ENCODE data around the gene TMEM132C. TPM values are rescaled to one million over a fixed set of nuclear protein-coding genes. Genes with fewer than 3 reads are reported as not detected.

The TMEM132C gene
- total and polyA plus RNA-seq, 9 donors, result 1.6 to 38.4 (median 9.4) TPM

DNA sequence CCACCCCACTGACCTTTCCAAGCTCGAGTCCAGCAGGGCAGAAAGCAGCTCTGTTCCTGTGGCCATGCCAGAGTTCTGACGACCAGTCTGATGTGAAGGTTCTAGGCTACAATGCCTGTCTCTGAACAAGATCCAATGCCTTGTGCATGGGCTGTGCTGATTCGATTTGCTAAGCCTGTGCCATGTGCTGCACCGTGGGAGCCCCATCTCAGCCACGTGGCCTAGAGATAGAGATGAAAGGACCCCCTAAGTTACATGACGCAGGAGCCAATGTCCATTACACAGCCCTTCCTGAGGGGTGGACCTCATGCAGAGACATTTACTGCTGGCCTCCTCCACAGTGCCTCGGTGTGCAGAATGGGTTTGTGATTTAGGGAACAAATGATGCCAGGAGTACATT, 300.8 kb downstream of the TMEM132C start:
- WGBS, 3 donors, result 67 to 75% (median 68%) methylated on average over 7 of the region's 7 CpGs
- intact Hi-C loops (cut with DNase I), result no loop called here
- TF ChIP-seq POLR2A (IDR thresholded peaks at IDR 0.05), result no peak
- no peak for TF ChIP-seq EP300 (IDR thresholded peaks at IDR 0.05)
- TF ChIP-seq CTCF (IDR thresholded peaks at IDR 0.05), result no peak
- H3K27ac ChIP-seq, result no peak overlapping the region
- H3K27me3 ChIP-seq, result no peaks in the 10 kb centered on the region
- H3K4me1 ChIP-seq (ENCODE audit: insufficient read depth), result no peaks in the 10 kb centered on the region
- peaks cover 0 to 4% of the 10 kb centered on the region in 2 donors for H3K9me3 ChIP-seq
- no peaks in the 10 kb centered on the region for H3K36me3 ChIP-seq
- DNase-seq, result no peak
- H3K4me3 ChIP-seq, result no peak overlapping the region

DNA sequence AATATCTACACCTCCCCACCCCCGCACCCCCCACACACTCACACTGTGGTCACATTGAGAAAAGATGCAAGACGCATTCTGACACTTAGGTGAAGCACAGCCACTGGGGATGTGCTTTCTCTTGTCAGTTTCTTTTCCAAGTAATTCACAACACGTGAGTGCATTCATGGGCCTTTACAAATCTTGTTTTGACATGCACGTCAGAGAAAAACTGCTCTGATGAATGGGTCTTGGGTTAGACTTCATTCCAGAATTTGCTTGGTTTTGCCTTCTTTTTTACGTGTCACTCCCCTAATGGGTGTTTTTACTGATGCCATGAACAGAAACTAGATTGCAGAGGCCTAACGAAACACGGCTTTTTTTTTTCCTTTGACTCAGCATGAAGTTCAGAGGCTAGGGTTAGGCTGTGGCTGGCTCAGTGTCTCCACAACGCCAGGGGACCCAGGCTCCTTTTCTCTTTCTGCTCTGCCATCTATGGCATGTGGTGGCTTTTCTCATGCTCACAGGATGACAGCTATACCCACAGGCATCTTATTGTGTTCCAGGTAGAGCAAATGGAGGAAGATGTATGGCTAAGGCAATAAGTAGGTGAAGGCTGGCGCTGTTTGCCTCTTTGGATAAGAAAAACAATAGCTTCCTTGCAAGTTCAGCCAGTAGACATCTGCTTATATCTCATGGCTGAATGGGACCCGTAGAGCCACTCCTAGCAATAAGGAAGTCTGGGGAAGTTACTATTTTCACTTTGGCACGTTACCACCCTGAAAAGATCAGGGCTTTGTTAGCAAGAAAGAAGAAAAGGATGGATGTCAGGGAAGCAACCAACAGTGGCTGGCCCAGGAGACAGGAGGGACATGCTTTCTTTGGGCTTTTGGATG, 303.5 kb downstream of the TMEM132C start:
- H3K4me1 ChIP-seq (ENCODE audit: insufficient read depth), result no peaks in the 10 kb centered on the region
- H3K9me3 ChIP-seq, result peaks cover 0 to 4% of the 10 kb centered on the region in 2 donors
- no peak overlapping the region for H3K4me3 ChIP-seq
- H3K27me3 ChIP-seq, result no peaks in the 10 kb centered on the region
- TF ChIP-seq POLR2A (IDR thresholded peaks at IDR 0.05), result no peak
- no peak for TF ChIP-seq CTCF (IDR thresholded peaks at IDR 0.05)
- TF ChIP-seq EP300 (IDR thresholded peaks at IDR 0.05), result no peak
- DNase-seq, result no peak
- no peak overlapping the region for H3K27ac ChIP-seq
- intact Hi-C loops (cut with DNase I), result no loop called here
- H3K36me3 ChIP-seq, result no peaks in the 10 kb centered on the region
- 43 to 59% (median 52%) methylated on average over 11 of the region's 11 CpGs for WGBS, 3 donors

DNA sequence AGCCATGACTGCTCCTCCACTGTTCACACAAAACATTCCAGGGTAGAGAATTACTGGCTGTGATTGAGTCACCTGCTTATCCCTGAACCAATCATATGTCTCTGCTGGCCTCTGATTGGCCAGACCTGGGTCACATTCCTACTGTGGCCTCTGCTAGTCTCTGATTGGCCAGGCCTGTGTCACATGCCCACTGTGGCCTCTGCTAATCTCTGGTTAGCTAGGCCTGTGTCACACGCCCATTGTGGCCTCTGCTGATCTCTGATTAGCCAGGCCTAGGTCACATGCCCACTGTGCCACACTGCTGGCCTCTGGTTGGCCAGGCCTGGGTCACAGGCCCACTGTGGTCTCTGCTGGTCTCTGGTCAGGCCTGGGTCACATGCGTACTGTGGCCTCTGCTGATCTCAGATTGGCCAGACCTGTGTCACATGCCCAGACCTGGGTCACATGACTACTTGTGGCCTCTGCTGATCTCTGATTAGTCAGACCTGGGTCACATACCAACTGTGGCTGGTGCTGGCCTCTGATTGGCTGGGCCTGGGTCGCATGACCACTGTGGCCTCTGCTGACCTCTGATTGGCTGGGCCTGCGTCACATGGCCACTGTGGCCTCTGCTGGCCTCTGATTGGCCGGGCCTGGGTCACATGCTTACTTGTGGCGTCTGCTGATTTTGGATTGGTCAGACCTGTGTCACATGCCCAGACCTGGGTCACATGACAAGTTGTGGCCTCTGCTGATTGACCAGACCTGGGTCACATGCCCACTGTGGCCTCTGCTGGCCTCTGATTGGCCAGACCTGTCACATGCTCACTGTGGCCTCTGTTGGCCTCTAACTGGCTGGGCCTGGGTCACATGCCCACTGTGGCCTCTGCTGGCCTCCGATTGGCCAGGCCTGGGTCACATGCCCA, 305.2 kb downstream of the TMEM132C start:
- 86 to 96% (median 93%) methylated on average over 4 to 7 of the region's 7 CpGs for WGBS, 3 donors
- Histone ChIP-seq H3K27me3 (no peaks in the 10 kb centered on the region), H3K4me3 (no peak overlapping the region), H3K9me3 (peaks cover 0 to 4% of the 10 kb centered on the region in 2 donors), H3K27ac (no peak overlapping the region), H3K36me3 (no peaks in the 10 kb centered on the region), H3K4me1 (ENCODE audit: insufficient read depth) (no peaks in the 10 kb centered on the region)
- DNase-seq, result no peak
- TF ChIP-seq CTCF (IDR thresholded peaks at IDR 0.05), result no peak
- no peak for TF ChIP-seq EP300 (IDR thresholded peaks at IDR 0.05)
- no peak for TF ChIP-seq POLR2A (IDR thresholded peaks at IDR 0.05)
- intact Hi-C loops (cut with DNase I), result no loop called here

DNA sequence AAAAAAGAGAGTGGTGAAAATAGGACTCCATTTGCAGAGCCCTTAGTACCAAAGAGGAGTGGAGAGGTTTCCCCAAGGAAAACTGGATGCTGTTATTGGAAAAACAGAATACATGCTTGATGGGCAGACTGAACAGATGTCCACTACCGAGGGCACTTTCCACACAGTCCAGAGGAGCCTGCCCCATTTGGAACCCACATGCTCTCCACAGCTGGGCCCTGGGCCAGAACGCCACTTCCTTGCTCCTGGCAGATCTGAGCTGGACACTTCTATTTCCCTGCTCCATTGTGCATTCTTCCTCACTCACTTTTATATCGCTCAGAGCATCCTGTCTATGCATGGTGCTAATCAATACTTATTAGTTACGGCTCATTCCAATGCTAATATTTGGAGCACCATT, 306.9 kb downstream of the TMEM132C start:
- Histone ChIP-seq H3K27me3 (no peaks in the 10 kb centered on the region), H3K36me3 (no peaks in the 10 kb centered on the region), H3K4me1 (ENCODE audit: insufficient read depth) (no peaks in the 10 kb centered on the region), H3K27ac (no peak overlapping the region), H3K4me3 (no peak overlapping the region), H3K9me3 (peaks cover 0 to 4% of the 10 kb centered on the region in 2 donors)
- no peak for TF ChIP-seq CTCF (IDR thresholded peaks at IDR 0.05)
- no peak for TF ChIP-seq EP300 (IDR thresholded peaks at IDR 0.05)
- no peak for TF ChIP-seq POLR2A (IDR thresholded peaks at IDR 0.05)
- intact Hi-C loops (cut with DNase I), result no loop called here
- 62 to 67% (median 66%) methylated on average over 4 of the region's 4 CpGs for WGBS, 3 donors
- DNase-seq, result no peak
